ENCODE data around the gene GYS1.
A peak's percentile ranks its signal among the peaks of the same experiment; 100 is the strongest.
"Not testable (repeated sequence)": the region's sequence is repeated elsewhere in the genome, so short reads cannot be mapped to it uniquely, and the experiment has no call there.

Gene GYS1

DNA sequence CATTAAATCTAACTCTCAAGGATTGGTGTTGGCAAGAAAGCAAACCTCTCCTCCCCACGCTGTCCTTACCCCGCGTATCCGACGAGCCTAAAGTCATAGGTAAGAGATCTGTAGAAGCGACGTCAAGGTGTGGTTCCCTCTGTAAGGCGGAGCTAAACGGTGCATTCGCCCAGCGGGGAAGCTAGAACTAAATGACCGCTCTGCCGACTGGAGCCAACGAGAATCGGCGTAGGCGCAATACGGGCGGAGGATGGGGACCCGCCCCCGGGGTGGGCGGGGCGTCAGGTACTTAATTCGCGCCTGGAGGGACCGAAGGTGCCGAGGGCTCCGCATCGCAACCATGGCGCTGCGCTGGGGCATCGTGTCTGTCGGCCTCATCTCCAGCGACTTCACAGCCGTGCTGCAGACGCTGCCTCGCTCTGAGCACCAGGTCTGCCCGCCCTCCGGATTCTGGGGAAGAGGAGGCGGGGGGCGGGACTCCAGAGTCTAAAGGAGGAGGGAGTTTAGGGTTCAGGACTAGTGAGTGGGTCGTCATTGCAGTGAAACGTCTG lies 59.7 kb downstream of the GYS1 start, which contains the start of gene DHDH:
Gene DHDH, plus strand, starts transcription at position 318 of the 551 bp plus-strand sequence. Its CDS starts 23 bp downstream, at position 341.
- peak; percentile 83 for DNase-seq

- no peak for DNase-seq
Measured at GRCh38 chr19:48928164-48929025, 64.7 kb downstream of the GYS1 start.

DNA sequence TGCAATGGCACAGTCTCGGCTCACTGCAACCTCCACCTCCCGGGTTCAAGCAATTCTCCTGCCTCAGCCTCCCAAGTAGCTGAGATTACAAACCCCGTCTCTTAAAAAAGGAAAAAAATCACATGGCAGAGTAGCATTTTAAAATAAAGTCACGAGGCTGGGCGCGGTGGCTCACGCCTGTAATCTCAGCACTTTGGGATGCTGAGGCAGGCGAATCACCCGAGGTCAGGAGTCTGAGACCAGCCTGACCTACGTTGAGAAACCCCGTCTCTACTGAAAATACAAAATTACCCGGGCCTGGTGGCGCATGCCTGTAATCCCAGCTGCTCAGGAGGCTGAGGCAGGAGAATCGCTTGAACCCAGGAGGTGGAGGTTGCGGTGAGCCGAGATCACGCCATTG lies 65.4 kb downstream of the GYS1 start:
- not testable (repeated sequence) for DNase-seq

- DNase-seq: no peak
Measured at GRCh38 chr19:48926909-48927308, 66.2 kb downstream of the GYS1 start.

DNA sequence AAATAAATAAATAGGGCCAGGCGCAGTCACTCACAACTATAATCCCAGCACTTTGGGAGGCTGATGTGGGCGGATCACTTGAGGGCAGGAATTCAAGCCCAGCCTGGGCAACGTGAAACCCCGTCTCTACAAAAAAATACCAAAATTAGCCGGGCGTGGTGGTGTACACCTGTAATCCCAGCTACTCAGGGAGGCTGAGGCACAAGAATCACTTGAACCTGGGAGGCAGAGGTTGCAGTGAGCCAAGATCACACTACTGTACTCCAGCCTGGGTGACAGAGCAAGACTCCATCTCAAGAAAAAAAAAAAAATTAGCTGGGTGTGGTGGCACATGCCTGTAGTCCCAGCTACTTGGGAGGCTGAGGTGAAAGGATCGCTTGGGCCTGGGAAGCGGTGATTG lies 67.2 kb downstream of the GYS1 start:
- DNase-seq: not testable (repeated sequence)

DNA sequence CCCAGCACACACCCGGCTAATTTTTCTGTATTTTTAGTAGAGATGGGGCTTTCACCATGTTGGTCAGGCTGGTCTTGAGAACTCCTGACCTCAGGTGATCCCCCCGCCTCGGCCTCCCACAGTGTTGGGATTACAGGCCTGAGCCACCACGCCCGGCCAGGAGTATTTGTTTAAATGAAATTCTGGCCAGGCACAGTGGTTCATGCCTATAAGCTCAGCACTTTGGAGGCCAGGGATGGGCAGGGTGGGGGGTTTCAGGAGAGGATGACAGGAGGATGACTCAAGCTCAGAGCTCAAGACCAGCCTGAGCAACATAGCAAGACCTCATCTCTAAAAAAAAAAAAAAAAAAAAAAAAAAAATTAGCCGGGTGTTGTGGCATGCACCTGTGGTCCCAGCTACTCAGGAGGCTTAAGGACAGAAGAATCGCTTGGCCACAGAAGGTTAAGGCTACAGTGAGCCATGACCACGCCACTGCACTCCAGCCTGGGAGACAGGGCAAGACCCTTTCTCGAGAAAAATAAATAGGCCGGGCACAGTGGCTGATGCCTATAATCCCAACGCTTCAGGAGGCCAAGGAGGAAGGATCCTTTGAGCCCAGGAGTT lies 67.8 kb downstream of the GYS1 start:
- DNase-seq: no peak

GRCh38 chr19:48922548-48923490 lies 70.3 kb downstream of the GYS1 start:
- DNase-seq: no peak

DNA sequence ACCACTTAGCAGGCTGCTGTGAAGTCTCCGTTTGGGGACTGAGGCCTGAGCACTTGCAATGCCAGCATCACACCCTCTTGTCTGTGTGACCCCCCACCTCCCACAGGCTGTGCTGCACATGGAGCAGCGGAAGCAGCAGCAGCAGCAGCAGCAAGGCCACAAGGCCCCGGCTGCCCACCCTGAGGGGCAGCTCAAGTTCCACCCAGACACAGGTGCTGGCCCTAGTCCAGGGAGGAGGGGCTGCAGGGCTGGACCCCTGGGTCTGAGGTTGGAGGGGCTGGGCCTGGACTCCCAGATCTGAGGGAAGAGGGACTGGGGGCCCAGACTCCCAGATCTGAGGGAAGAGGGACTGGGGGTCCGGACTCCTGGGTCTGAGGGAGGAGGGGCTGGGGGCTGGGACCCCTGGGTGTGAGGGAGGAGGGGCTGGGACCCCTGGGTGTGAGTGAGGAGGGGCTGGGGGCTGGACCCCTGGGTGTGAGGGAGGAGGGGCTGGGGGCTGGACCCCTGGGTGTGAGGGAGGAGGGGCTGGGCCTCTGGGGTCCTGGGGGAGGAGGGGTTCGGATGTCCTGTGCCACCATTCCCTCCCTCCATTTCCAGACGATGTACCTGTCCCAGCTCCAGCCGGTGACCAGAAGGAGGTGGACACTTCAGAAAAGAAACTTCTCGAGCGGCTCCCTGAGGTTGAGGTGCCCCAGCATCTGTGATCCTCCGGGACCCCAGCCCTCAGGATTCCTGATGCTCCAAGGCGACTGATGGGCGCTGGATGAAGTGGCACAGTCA lies 71.2 kb downstream of the GYS1 start:
- DNase-seq: no peak

- DNase-seq: no peak
Measured at GRCh38 chr19:48920949-48921348, 72.2 kb downstream of the GYS1 start.

- DNase-seq: not testable (repeated sequence)
Measured at GRCh38 chr19:48919271-48919670, 73.8 kb downstream of the GYS1 start.

- DNase-seq: no peak
Measured at GRCh38 chr19:48918801-48919247, 74.3 kb downstream of the GYS1 start.
